ENCODE measurements around the gene TULP4. TPM values are rescaled to one million over a fixed set of nuclear protein-coding genes. Genes with fewer than 3 reads are reported as not detected.
"Not testable (repeated sequence)": the region's sequence is repeated elsewhere in the genome, so short reads cannot be mapped to it uniquely, and the experiment has no call there.

TULP4 gene
- polyA plus RNA-seq, 1 experiment, result 8.0 TPM

DNA sequence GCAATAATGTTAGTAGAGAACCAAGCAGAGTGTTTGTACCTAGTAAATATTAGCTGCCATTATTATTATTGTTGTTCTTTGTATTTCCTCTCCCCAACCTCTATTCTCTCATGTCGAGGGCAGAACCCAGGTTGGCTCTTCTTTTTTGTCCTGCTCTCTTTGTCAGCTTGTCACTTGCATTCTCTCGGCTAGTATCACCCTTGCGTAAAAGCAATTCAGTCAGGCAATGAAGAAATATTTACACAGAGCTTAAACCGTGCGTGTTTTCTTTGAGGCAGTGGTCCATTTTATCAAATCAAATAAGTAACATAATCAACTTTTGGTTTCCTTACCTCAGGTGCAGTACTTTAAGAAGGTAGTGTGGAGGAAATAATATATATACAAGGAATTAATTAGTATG is 83.9 kb downstream of the TULP4 start:
- CTCF ChIA-PET, result no interaction called here
- Histone ChIP-seq H3K27me3 (ENCODE audit: control insufficient read depth, insufficient read depth, low read length) (no peaks in the 10 kb centered on the region), H3K4me3 (ENCODE audit: low read depth, low read length) (no peak overlapping the region), H3K36me3 (ENCODE audit: control insufficient read depth, insufficient read depth, low read length) (no peaks in the 10 kb centered on the region)
- POLR2A ChIA-PET, result no interaction called here
- DNase-seq (ENCODE audit: low read depth), result no peak
- TF ChIP-seq, protein P1, sequence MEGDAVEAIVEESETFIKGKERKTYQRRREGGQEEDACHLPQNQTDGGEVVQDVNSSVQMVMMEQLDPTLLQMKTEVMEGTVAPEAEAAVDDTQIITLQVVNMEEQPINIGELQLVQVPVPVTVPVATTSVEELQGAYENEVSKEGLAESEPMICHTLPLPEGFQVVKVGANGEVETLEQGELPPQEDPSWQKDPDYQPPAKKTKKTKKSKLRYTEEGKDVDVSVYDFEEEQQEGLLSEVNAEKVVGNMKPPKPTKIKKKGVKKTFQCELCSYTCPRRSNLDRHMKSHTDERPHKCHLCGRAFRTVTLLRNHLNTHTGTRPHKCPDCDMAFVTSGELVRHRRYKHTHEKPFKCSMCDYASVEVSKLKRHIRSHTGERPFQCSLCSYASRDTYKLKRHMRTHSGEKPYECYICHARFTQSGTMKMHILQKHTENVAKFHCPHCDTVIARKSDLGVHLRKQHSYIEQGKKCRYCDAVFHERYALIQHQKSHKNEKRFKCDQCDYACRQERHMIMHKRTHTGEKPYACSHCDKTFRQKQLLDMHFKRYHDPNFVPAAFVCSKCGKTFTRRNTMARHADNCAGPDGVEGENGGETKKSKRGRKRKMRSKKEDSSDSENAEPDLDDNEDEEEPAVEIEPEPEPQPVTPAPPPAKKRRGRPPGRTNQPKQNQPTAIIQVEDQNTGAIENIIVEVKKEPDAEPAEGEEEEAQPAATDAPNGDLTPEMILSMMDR (IDR thresholded peaks at IDR 0.05; ENCODE audit: insufficient read depth, low read depth, low read length), result no peak

DNA sequence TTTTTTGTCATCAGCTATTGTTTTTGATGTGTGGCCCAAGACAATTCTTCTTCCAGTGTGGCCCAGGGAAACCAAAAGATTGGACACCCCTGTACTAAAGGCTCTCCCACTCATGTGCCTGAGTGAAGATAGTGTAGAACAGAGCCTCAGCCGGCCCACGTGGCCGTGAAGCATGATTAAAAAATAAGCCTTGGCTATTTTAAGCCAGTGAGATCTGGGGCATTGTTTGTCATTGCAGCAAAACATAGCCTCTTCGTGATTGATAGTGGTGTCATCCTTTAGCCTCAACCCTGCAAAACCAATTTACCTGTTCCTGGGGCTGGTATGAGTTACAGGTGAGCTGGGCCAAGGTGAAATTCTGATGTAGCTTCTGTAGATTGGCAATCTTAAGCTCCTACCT is 85.3 kb downstream of the TULP4 start:
- Histone ChIP-seq H3K4me3 (ENCODE audit: low read depth, low read length) (no peak overlapping the region), H3K36me3 (ENCODE audit: control insufficient read depth, insufficient read depth, low read length) (peaks cover 1% of the 10 kb centered on the region; the same call in 1 of the 2 replicates), H3K27me3 (ENCODE audit: control insufficient read depth, insufficient read depth, low read length) (no peaks in the 10 kb centered on the region)
- ChIA-PET CTCF (no interaction called here), POLR2A (no interaction called here)
- TF ChIP-seq, protein P1 (IDR thresholded peaks at IDR 0.05; ENCODE audit: insufficient read depth, low read depth, low read length), result no peak
- no peak for DNase-seq (ENCODE audit: low read depth)

DNA sequence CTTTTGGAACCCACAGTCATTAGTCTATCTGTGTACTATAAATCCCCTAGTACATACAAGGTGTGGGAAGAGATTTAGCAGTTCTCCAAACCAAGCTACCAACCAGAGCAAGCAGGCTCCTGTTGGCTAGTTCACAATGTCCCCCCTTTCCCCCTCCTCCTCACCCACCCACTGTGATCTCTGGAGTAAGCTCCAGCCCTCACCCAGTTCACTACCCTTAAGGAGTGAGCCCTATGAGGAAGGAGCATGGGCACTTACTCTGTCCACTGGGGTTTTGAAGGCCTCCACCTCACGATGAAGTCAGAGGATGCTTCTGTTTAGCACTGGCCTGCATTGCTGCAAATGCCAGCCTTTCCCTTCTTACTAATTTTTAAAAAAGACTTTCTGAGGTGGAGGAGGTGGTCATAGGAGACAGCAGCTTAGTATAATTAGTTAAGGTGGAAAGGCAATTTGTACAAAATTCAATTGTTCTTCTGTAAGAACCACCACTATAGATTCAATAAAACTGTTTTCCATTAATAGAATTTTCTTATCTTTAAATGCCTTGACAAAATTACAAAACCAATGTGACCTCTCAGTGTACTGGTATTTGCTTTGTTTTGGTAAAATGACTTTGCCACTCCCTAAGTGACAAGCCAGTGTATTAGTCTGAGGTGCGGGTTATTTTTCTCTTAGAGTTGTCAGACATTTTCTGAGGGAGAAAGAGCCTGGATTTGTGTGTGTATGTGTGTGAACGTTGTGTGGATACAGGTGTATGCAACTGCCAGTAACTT is 86.2 kb downstream of the TULP4 start:
- Histone ChIP-seq H3K27me3 (ENCODE audit: control insufficient read depth, insufficient read depth, low read length) (no peaks in the 10 kb centered on the region), H3K36me3 (ENCODE audit: control insufficient read depth, insufficient read depth, low read length) (peaks cover 1% of the 10 kb centered on the region; the same call in 1 of the 2 replicates), H3K4me3 (ENCODE audit: low read depth, low read length) (no peak overlapping the region)
- TF ChIP-seq, protein P1 (IDR thresholded peaks at IDR 0.05; ENCODE audit: insufficient read depth, low read depth, low read length), result no peak
- CTCF ChIA-PET, result no interaction called here
- POLR2A ChIA-PET, result no interaction called here
- DNase-seq (ENCODE audit: low read depth), result no peak

DNA sequence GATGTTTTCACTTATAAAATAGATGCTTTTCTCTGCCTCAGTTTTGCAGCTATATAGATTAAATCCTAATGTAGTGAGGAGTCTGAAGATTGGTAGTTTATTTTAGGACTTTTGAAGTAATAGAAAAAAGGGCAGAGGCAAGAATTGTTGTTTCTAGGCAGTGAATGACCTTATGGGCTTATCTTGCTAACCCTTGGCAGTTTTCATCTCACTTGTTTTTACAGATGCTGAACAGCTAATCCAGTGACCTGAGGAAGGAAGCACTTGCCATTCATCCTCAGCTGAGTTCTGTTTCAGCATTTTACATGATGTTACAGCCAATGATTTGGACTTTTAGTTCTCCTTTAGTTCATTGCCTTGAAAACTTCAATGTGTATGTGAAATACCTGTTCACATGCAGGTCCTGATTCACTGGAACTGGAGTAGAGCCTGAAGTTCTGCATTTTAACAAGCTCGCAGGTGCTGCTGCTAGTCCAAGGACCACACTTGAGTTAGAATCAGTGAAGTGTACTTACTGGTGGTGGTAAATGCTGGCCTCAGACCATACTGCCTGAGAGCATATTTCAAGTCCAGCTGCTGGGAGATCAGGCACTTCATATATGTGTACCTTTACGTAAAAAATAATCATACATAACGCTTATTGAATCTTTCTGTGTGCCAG is 86.9 kb downstream of the TULP4 start:
- H3K4me3 ChIP-seq (ENCODE audit: low read depth, low read length), result no peak overlapping the region
- no peaks in the 10 kb centered on the region for H3K27me3 ChIP-seq (ENCODE audit: control insufficient read depth, insufficient read depth, low read length)
- CTCF ChIA-PET, result interaction anchor here (0.9 kb wide), 1 partner anchor 10 kb away, joined by 5 read pairs; no protein-coding TSS in a partner anchor
- POLR2A ChIA-PET, result no interaction called here
- H3K36me3 ChIP-seq (ENCODE audit: control insufficient read depth, insufficient read depth, low read length), result peaks cover 1% of the 10 kb centered on the region; the same call in 1 of the 2 replicates
- no peak for DNase-seq (ENCODE audit: low read depth)
- TF ChIP-seq, protein P1 (IDR thresholded peaks at IDR 0.05; ENCODE audit: insufficient read depth, low read depth, low read length), result no peak

DNA sequence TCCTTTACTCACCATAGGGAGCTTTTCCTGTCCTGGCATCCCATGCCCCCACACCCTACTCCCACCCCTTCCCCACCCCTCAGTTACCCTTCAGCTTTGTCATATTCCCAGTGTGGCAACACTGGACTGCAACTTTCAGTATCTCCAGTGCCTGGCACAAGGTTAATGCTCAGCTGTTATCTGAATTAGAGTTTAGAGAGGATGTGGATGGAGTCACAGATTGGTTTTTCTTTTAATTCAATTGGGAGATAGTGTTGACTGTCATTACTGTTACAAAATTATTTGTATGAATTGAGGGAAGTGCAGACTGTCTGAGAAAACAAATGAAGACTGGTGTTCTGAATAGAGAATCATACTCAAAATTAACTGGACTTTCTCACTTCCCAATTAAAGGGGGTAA is 89.9 kb downstream of the TULP4 start:
- Histone ChIP-seq H3K27me3 (ENCODE audit: control insufficient read depth, insufficient read depth, low read length) (no peaks in the 10 kb centered on the region), H3K4me3 (ENCODE audit: low read depth, low read length) (no peak overlapping the region), H3K36me3 (ENCODE audit: control insufficient read depth, insufficient read depth, low read length) (peaks cover 1% of the 10 kb centered on the region; the same call in 1 of the 2 replicates)
- TF ChIP-seq, protein P1 (IDR thresholded peaks at IDR 0.05; ENCODE audit: insufficient read depth, low read depth, low read length), result no peak
- CTCF ChIA-PET, result interaction anchor here (0.6 kb wide), 1 partner anchor 64 kb away, joined by 3 read pairs; no protein-coding TSS in a partner anchor
- POLR2A ChIA-PET, result no interaction called here
- DNase-seq (ENCODE audit: low read depth), result no peak

DNA sequence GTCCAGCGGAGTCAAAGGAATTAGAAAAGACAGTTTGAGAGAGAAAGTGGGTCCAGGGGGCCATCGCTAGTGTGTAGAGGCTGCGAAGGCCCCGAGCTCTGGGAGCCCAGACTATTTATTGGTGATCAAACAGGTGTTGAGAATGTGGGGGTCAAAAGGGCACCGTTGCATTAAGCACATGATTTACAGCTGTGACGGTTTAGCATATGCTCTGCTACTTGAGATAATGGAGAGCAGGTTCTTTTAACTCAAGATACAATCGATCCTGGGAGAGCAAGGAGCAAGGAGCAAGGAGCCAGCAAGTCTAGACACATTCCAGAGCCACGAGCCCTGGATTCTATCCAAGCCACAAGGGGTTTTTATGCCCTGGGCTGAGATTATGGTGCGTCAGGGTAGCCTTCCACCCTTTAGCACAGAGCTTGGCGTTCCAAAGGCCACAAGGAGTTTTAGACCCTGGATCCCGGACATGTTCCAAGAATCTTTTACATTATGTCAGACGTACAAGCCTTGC is 93.1 kb downstream of the TULP4 start:
- H3K36me3 ChIP-seq (ENCODE audit: control insufficient read depth, insufficient read depth, low read length); POLR2A ChIA-PET; H3K27me3 ChIP-seq (ENCODE audit: control insufficient read depth, insufficient read depth, low read length); H3K4me3 ChIP-seq (ENCODE audit: low read depth, low read length); DNase-seq (ENCODE audit: low read depth): not testable (repeated sequence)
- CTCF ChIA-PET, result interaction anchor here (0.6 to 1.0 kb wide), 3 partner anchors 20 to 135 kb away, joined by 3 read pairs; no protein-coding TSS in a partner anchor

Measured in BJ (cell line).